PC-3 (cell line): ENCODE measurements around the gene LILRA2. TPM values are rescaled to one million over a fixed set of nuclear protein-coding genes. Genes with fewer than 3 reads are reported as not detected.

Source experiments
- ATAC-seq: fragments of 200-7000 bp; cut with Tn5 transposase; 2 replicates; pipeline ENCODE4 v1.9.1; 2020; ENCODE audit warnings: mild to moderate bottlenecking, moderate library complexity
- BruUV-seq: library from RNA; stranded (reverse); fragments of 400-500 nt; replicated peaks from 2 replicates; lab custom pipeline; 2021; lab: Mats Ljungman, UMichigan
- CTCF ChIA-PET: fragments of 300-600 bp; sonication (Branson Sonifier 250); formaldehyde crosslinking; loops from one replicate; lab custom pipeline; 2022; ENCODE audit warnings: antibody characterized with exemption; lab: Charles Lee
- POLR2A ChIA-PET: fragments of 300-600 bp; sonication (Branson Sonifier 250); formaldehyde crosslinking; loops from one replicate; lab custom pipeline; 2022; ENCODE audit warnings: antibody characterized with exemption; ENCODE audit not compliant: unreplicated experiment; lab: Charles Lee
- DNase-seq: peaks from one replicate; pipeline ENCODE4 v3.0.0-alpha.2; 2015
- H2AFZ ChIP-seq: fragments of 300-600 bp; sonication (generic); 2 replicates; pipeline ENCODE4 v1.6.0; 2016; ENCODE audit warnings: antibody characterized with exemption, low read length
- H3F3A ChIP-seq: fragments of 300-600 bp; sonication (generic); one replicate; pipeline ENCODE4 v1.6.0; 2017; ENCODE audit warnings: antibody characterized with exemption, low read length, control low read depth, mild to moderate bottlenecking; ENCODE audit not compliant: unreplicated experiment
- H3K27ac ChIP-seq: fragments of 300-600 bp; sonication (generic); 2 replicates; pipeline ENCODE4 v1.5.1; 2016; ENCODE audit warnings: mild to moderate bottlenecking, low read length
- H3K27me3 ChIP-seq: fragments of 300-600 bp; sonication (generic); 2 replicates; pipeline ENCODE4 v1.6.1; 2016; ENCODE audit warnings: low read length, mixed read lengths
- H3K36me3 ChIP-seq: fragments of 300-600 bp; sonication (generic); 2 replicates; pipeline ENCODE4 v1.6.1; 2016; ENCODE audit warnings: low read depth, mixed run types, low read length, mixed read lengths
- H3K4me1 ChIP-seq: fragments of 300-600 bp; sonication (generic); 2 replicates; pipeline ENCODE4 v1.5.1; 2016; ENCODE audit warnings: low read length; ENCODE audit not compliant: insufficient read depth
- H3K4me2 ChIP-seq: fragments of 300-600 bp; sonication (generic); 2 replicates; pipeline ENCODE4 v1.6.0; 2016; ENCODE audit warnings: low read length
- H3K4me3 ChIP-seq: fragments of 300-600 bp; sonication (generic); 2 replicates; pipeline ENCODE4 v1.5.1; 2016; ENCODE audit warnings: mild to moderate bottlenecking, low read length, mixed read lengths
- H3K79me2 ChIP-seq: fragments of 300-600 bp; sonication (generic); 2 replicates; pipeline ENCODE4 v1.6.1; 2017; ENCODE audit warnings: low read length, mixed read lengths
- H3K9ac ChIP-seq: fragments of 300-600 bp; sonication (generic); 2 replicates; pipeline ENCODE4 v1.6.0; 2016; ENCODE audit warnings: mild to moderate bottlenecking, low read length
- H3K9me2 ChIP-seq: fragments of 300-600 bp; sonication (generic); replicated peaks from 2 replicates; pipeline ENCODE4 v1.6.1; 2016; ENCODE audit warnings: mixed run types, low read length, mixed read lengths
- H3K9me3 ChIP-seq: fragments of 300-600 bp; sonication (generic); 2 replicates; pipeline ENCODE4 v1.6.1; 2016; ENCODE audit warnings: low read length, mixed read lengths
- H4K20me1 ChIP-seq: fragments of 300-600 bp; sonication (generic); 2 replicates; pipeline ENCODE4 v1.6.1; 2016; ENCODE audit warnings: low read length, mixed read lengths
- EZH2 ChIP-seq: fragments of 300-600 bp; sonication (generic); IDR thresholded peaks from one replicate; pipeline ENCODE4 v1.6.1; 2017; ENCODE audit warnings: antibody characterized with exemption, mild to moderate bottlenecking, low read length; ENCODE audit not compliant: unreplicated experiment
- EZH2phosphoT487 ChIP-seq: fragments of 300-600 bp; sonication (generic); IDR thresholded peaks from 2 replicates; pipeline ENCODE4 v1.6.1; 2018; ENCODE audit warnings: mild to moderate bottlenecking, antibody characterized with exemption, low read length, borderline replicate concordance
- intact Hi-C: fragments of 100-400 bp; cut with micrococcal nuclease; formaldehyde crosslinking; loops from 2 replicates; pipeline ENCODE4 v1.9.0; 2023
- total RNA-seq: library from RNA; depleted of rRNA; stranded (reverse); fragments of >200 nt; gene quantifications from 2 replicates; pipeline ENCODE4 v1.2.3, GENCODE V29; 2014
- TF ChIP-seq, protein P1 (sequence below): fragments of 300-600 bp; sonication (generic); conservative IDR thresholded peaks from 2 replicates; pipeline ENCODE4 v1.5.1; 2017; ENCODE audit warnings: antibody characterized with exemption, low read depth, mild to moderate bottlenecking, low read length

Gene LILRA2
- total RNA-seq, 1 experiment from 2014 or later, result not detected

DNA sequence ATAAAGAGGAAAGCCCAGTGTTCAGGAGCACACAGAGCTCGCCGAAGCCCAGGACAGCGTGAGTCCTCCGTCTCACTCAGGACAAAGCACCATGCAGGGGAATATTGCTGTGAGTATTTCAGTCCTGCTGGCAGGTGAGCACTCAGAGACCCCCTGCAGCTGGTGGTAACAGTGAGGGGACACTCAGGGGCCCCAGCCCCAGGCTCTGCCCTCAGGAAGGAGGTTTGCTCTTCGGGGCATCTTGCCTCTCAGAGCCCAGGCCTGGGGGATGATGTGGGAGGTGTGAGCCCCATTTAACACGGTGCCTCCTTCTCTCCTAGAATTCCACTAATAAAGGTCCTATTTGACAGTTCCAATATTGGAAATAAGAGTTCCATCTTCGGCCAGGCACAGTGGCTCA, 34.6 kb downstream of the LILRA2 start:
- H3K4me2 ChIP-seq, result no peak overlapping the region
- POLR2A ChIA-PET, result no interaction called here
- TF ChIP-seq EZH2, result no peak
- TF ChIP-seq, protein P1, sequence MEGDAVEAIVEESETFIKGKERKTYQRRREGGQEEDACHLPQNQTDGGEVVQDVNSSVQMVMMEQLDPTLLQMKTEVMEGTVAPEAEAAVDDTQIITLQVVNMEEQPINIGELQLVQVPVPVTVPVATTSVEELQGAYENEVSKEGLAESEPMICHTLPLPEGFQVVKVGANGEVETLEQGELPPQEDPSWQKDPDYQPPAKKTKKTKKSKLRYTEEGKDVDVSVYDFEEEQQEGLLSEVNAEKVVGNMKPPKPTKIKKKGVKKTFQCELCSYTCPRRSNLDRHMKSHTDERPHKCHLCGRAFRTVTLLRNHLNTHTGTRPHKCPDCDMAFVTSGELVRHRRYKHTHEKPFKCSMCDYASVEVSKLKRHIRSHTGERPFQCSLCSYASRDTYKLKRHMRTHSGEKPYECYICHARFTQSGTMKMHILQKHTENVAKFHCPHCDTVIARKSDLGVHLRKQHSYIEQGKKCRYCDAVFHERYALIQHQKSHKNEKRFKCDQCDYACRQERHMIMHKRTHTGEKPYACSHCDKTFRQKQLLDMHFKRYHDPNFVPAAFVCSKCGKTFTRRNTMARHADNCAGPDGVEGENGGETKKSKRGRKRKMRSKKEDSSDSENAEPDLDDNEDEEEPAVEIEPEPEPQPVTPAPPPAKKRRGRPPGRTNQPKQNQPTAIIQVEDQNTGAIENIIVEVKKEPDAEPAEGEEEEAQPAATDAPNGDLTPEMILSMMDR, result no peak
- TF ChIP-seq EZH2phosphoT487, result no peak
- H3K27me3 ChIP-seq, result peaks cover 83% of the 10 kb centered on the region
- H3K79me2 ChIP-seq, result no peaks in the 10 kb centered on the region
- H3K4me1 ChIP-seq, result no peaks in the 10 kb centered on the region
- no peaks in the 10 kb centered on the region for H3K9me2 ChIP-seq
- no peaks in the 10 kb centered on the region for H4K20me1 ChIP-seq
- no peaks in the 10 kb centered on the region for H3F3A ChIP-seq
- H3K9ac ChIP-seq, result no peak overlapping the region
- no peak overlapping the region for H3K4me3 ChIP-seq
- intact Hi-C loops, result no loop called here
- ATAC-seq, result no peak
- H3K36me3 ChIP-seq, result no peaks in the 10 kb centered on the region
- no peak for DNase-seq
- BruUV-seq, result no TSS peak
- H3K27ac ChIP-seq, result no peak overlapping the region
- CTCF ChIA-PET, result no interaction called here
- no peak overlapping the region for H2AFZ ChIP-seq
- no peaks in the 10 kb centered on the region for H3K9me3 ChIP-seq

DNA sequence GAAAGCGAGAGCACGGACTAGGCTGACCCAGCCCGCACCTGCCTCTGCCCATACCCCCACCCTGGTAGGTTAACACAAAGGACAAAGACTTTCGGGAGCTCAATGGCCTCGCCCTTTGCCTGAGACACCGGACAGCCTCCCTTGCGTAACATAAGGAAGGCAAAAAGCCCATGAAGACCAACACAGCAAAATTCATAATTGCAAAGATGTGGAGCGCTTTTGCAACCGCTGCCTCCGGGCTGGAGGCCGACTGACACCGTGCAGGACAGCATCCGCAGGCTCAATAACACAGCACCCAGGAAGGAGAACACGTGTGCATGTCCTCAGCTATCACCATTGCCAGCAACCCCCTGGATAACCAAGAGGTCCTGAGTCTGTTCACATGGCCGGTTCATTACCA, 35.2 kb downstream of the LILRA2 start:
- no peaks in the 10 kb centered on the region for H3K9me3 ChIP-seq
- no peaks in the 10 kb centered on the region for H4K20me1 ChIP-seq
- ATAC-seq, result no peak
- peaks cover 81% of the 10 kb centered on the region for H3K27me3 ChIP-seq
- no peaks in the 10 kb centered on the region for H3F3A ChIP-seq
- no peak overlapping the region for H3K27ac ChIP-seq
- no peaks in the 10 kb centered on the region for H3K9me2 ChIP-seq
- POLR2A ChIA-PET, result no interaction called here
- DNase-seq, result no peak
- no TSS peak for BruUV-seq
- no peak overlapping the region for H3K4me2 ChIP-seq
- CTCF ChIA-PET, result no interaction called here
- H3K79me2 ChIP-seq, result no peaks in the 10 kb centered on the region
- H3K4me1 ChIP-seq, result no peaks in the 10 kb centered on the region
- no peak for TF ChIP-seq EZH2phosphoT487
- TF ChIP-seq EZH2, result no peak
- TF ChIP-seq, protein P1, result no peak
- no peak overlapping the region for H3K4me3 ChIP-seq
- intact Hi-C loops, result no loop called here
- no peak overlapping the region for H2AFZ ChIP-seq
- H3K36me3 ChIP-seq, result no peaks in the 10 kb centered on the region
- H3K9ac ChIP-seq, result no peak overlapping the region

DNA sequence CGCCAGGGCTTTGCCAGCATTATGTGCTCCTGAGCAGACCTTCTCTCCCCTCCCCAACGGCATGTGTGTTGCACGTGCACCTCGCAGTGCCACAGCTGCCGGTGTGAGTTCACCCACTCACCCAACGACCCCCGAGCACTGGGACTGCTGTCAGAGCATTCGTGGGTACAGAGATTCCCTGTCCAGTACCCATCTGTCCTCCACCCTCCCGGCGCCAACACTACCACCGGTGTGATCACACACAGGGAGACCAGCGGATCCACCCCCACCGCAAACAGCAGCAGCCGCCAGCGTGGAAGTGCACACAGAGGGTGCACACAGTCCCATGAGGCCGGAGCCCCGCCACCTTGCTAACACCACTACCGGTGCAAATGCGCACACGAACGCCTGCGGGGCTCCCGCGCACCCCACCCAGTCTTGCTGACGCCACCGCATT, 35.8 kb downstream of the LILRA2 start:
- Histone ChIP-seq H3F3A (no peaks in the 10 kb centered on the region), H3K4me2 (no peak overlapping the region), H2AFZ (no peak overlapping the region), H3K9ac (no peak overlapping the region), H3K27ac (no peak overlapping the region), H3K9me2 (no peaks in the 10 kb centered on the region), H3K4me1 (no peaks in the 10 kb centered on the region), H3K9me3 (no peaks in the 10 kb centered on the region), H3K36me3 (no peaks in the 10 kb centered on the region), H4K20me1 (no peaks in the 10 kb centered on the region), H3K79me2 (no peaks in the 10 kb centered on the region), H3K4me3 (no peak overlapping the region), H3K27me3 (peaks cover 81% of the 10 kb centered on the region)
- ATAC-seq (no peak), DNase-seq (no peak)
- ChIA-PET CTCF (no interaction called here), POLR2A (no interaction called here)
- BruUV-seq, result no TSS peak
- intact Hi-C loops, result no loop called here
- TF ChIP-seq EZH2phosphoT487, result no peak
- TF ChIP-seq, protein P1, result no peak
- TF ChIP-seq EZH2, result no peak
